DND-41 (cell line): ENCODE data around the gene LRP6.

Experiments
- EZH2 ChIP-seq: IDR thresholded peaks from 3 replicates; pipeline ENCODE4 v1.6.1; 2012; ENCODE audit warnings: borderline replicate concordance, low read depth, mild to moderate bottlenecking, moderate library complexity, low read length, inconsistent platforms; ENCODE audit not compliant: severe bottlenecking
- TF ChIP-seq, protein P1 (sequence below): IDR thresholded peaks from 2 replicates; pipeline ENCODE4 v1.5.1; 2012; ENCODE audit warnings: borderline replicate concordance, low read length, moderate library complexity, mild to moderate bottlenecking; ENCODE audit not compliant: poor library complexity, severe bottlenecking; ENCODE audit errors: extremely low read depth

DNA sequence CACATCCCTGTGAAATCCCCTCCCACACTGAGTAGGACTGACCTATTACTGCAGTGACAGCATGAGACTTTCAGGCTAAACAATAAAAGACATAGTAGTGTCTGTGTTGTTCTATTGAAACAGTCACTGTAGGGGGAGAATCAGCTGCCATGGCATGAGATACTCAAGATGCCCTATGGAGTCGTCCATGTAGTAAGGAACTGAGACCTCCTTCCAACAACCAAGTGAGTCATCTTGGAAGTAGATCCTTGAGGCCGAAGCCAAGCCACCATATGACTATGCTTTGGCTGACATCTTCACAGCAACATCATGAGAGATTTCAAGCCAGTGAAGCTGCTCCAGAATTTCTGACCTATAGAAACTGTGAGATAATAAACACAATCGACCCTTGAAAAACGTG, 12.1 kb upstream of the LRP6 start:
- TF ChIP-seq, protein P1, sequence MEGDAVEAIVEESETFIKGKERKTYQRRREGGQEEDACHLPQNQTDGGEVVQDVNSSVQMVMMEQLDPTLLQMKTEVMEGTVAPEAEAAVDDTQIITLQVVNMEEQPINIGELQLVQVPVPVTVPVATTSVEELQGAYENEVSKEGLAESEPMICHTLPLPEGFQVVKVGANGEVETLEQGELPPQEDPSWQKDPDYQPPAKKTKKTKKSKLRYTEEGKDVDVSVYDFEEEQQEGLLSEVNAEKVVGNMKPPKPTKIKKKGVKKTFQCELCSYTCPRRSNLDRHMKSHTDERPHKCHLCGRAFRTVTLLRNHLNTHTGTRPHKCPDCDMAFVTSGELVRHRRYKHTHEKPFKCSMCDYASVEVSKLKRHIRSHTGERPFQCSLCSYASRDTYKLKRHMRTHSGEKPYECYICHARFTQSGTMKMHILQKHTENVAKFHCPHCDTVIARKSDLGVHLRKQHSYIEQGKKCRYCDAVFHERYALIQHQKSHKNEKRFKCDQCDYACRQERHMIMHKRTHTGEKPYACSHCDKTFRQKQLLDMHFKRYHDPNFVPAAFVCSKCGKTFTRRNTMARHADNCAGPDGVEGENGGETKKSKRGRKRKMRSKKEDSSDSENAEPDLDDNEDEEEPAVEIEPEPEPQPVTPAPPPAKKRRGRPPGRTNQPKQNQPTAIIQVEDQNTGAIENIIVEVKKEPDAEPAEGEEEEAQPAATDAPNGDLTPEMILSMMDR = no peak
- no peak for TF ChIP-seq EZH2
